Keratinocyte (primary cell): ENCODE data around the gene TMEM191C. TPM values are rescaled to one million over a fixed set of nuclear protein-coding genes. Genes with fewer than 3 reads are reported as not detected.
"Not testable (repeated sequence)": the region's sequence is repeated elsewhere in the genome, so short reads cannot be mapped to it uniquely, and the experiment has no call there.

ENCODE experiments used
- DNase-seq: peaks from one replicate; pipeline ENCODE4 v3.0.0-alpha.2; 2011; ENCODE audit warnings: low read depth, missing footprints, low spot score
- FAIRE-seq: peaks from 2 replicates; lab custom pipeline; 2011; peaks lifted over from hg19 to GRCh38; lab: Jason Lieb, UNC
- H2AFZ ChIP-seq: 2 replicates; pipeline ENCODE4 v1.6.0; 2012; ENCODE audit warnings: low read length, control low read depth, inconsistent platforms; ENCODE audit not compliant: control insufficient read depth
- H3K27ac ChIP-seq: 2 replicates; pipeline ENCODE4 v1.5.1; 2011; ENCODE audit warnings: low read length; ENCODE audit not compliant: control insufficient read depth, insufficient read depth
- H3K27me3 ChIP-seq: 3 replicates; pipeline ENCODE4 v1.6.0; 2011; ENCODE audit warnings: low read length; ENCODE audit not compliant: control insufficient read depth, insufficient read depth; ENCODE audit errors: extremely low read depth
- H3K36me3 ChIP-seq, 2 experiments: 2 replicates in 1 of 2; 3 replicates in 1 of 2; pipeline ENCODE4 v1.5.1; 2011; ENCODE audit warnings: low read length in 2 of 2, mild to moderate bottlenecking in 1 of 2; ENCODE audit not compliant: control insufficient read depth in 2 of 2, insufficient read depth in 2 of 2; ENCODE audit errors: extremely low read depth in 1 of 2
- H3K4me1 ChIP-seq: 3 replicates; pipeline ENCODE4 v1.5.1; 2011; ENCODE audit warnings: low read length; ENCODE audit not compliant: control insufficient read depth, insufficient read depth; ENCODE audit errors: extremely low read depth
- H3K4me2 ChIP-seq: 3 replicates; pipeline ENCODE4 v1.6.0; 2011; ENCODE audit warnings: low read depth, low read length; ENCODE audit not compliant: control insufficient read depth, insufficient read depth; ENCODE audit errors: extremely low read depth
- H3K4me3 ChIP-seq, 3 experiments: fragments of 200-600 bp in 1 of 3; sonication (generic) in 1 of 3; 2 replicates in 2 of 3; 3 replicates in 1 of 3; pipeline ENCODE4 v1.5.1; 2011 to 2016; ENCODE audit warnings: low read length in 3 of 3, mild to moderate bottlenecking in 3 of 3, control low read depth in 2 of 3, inconsistent platforms in 1 of 3, low read depth in 1 of 3, mixed read lengths in 1 of 3, mixed run types in 1 of 3, moderate library complexity in 1 of 3; ENCODE audit not compliant: control insufficient read depth in 2 of 3, insufficient read depth in 2 of 3; ENCODE audit errors: extremely low read depth in 1 of 3
- H3K79me2 ChIP-seq: 2 replicates; pipeline ENCODE4 v1.6.0; 2012; ENCODE audit warnings: low read length; ENCODE audit not compliant: control insufficient read depth, insufficient read depth
- H3K9ac ChIP-seq: 3 replicates; pipeline ENCODE4 v1.6.0; 2011; ENCODE audit warnings: low read length; ENCODE audit not compliant: control insufficient read depth, insufficient read depth; ENCODE audit errors: extremely low read depth
- H3K9me1 ChIP-seq: 3 replicates; pipeline ENCODE4 v1.6.0; 2011; ENCODE audit warnings: low read length; ENCODE audit not compliant: control insufficient read depth, insufficient read depth; ENCODE audit errors: extremely low read depth
- H3K9me3 ChIP-seq: 2 replicates; pipeline ENCODE4 v1.5.1; 2012; ENCODE audit warnings: low read depth, low read length; ENCODE audit not compliant: control insufficient read depth
- H4K20me1 ChIP-seq: 3 replicates; pipeline ENCODE4 v1.6.0; 2011; ENCODE audit warnings: low read length; ENCODE audit not compliant: control insufficient read depth, insufficient read depth; ENCODE audit errors: extremely low read depth
- EZH2 ChIP-seq: IDR thresholded peaks from one replicate; pipeline ENCODE4 v1.6.1; 2012; ENCODE audit warnings: inconsistent platforms, mild to moderate bottlenecking, low read length, moderate library complexity
- dilution Hi-C: fragments of 300-500 bp; cut with MboI; formaldehyde crosslinking; loops from one replicate; pipeline ENCODE4 v1.7.0; 2020; ENCODE audit warnings: low sequenced_read_pairs; ENCODE audit not compliant: extremely low pct_ligation_motif_present
- polyA plus RNA-seq, 5 experiments: library from polyadenylated mRNA; depleted of rRNA in 3 of 5; stranded (reverse) in 3 of 5; stranded (forward) in 1 of 5; unstranded in 1 of 5; fragments of >200 nt; gene quantifications; 1 replicate in 1 of 5; 2 replicates in 3 of 5; 3 replicates in 1 of 5; pipeline versions ENCODE4 v1.2.1 to v1.2.3, GENCODE V29; 2011 to 2012; ENCODE audit warnings: missing spikeins in 2 of 5, low read depth in 1 of 5, low replicate concordance in 1 of 5
- TF ChIP-seq, protein P1 (sequence below), 3 experiments: IDR thresholded peaks in 1 of 3; conservative IDR thresholded peaks in 1 of 3; optimal IDR thresholded peaks in 1 of 3; 2 replicates in 2 of 3; 3 replicates in 1 of 3; pipeline versions ENCODE3 to v1.5.1; 2011; ENCODE audit warnings: low read length in 3 of 3, mild to moderate bottlenecking in 3 of 3, moderate library complexity in 2 of 3, control low read depth in 1 of 3, inconsistent platforms in 1 of 3; ENCODE audit not compliant: insufficient read depth in 2 of 3; ENCODE audit errors: extremely low read depth in 1 of 3

Gene TMEM191C
- polyA plus RNA-seq, 1 donor (not counting 4 experiments of a cell fraction or from before 2014, with no cell fraction given) = 0.31 TPM

DNA sequence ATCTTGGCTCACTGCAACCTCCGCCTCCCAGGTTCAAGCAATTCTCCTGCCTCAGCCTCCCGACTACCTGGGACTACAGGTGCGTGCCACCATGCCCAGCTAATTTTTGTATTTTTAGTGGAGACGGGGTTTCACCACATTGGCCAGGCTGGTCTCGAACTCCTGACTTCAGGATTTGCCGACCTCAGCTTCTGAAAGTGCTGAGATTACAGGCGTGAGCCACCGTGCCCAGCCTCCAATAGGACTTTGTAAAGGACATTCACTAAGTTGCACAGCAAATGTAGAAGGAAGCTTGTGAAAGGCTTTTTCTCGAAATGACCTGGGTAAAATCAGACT, 12.2 kb upstream of the TMEM191C start:
- H3K4me1 ChIP-seq, H3K27ac ChIP-seq, dilution Hi-C loops, H4K20me1 ChIP-seq, H3K4me2 ChIP-seq, H3K9ac ChIP-seq, H3K4me3 ChIP-seq, H3K79me2 ChIP-seq, H3K36me3 ChIP-seq, H2AFZ ChIP-seq, FAIRE-seq, DNase-seq, H3K9me3 ChIP-seq, H3K27me3 ChIP-seq, H3K9me1 ChIP-seq: not testable (repeated sequence)

DNA sequence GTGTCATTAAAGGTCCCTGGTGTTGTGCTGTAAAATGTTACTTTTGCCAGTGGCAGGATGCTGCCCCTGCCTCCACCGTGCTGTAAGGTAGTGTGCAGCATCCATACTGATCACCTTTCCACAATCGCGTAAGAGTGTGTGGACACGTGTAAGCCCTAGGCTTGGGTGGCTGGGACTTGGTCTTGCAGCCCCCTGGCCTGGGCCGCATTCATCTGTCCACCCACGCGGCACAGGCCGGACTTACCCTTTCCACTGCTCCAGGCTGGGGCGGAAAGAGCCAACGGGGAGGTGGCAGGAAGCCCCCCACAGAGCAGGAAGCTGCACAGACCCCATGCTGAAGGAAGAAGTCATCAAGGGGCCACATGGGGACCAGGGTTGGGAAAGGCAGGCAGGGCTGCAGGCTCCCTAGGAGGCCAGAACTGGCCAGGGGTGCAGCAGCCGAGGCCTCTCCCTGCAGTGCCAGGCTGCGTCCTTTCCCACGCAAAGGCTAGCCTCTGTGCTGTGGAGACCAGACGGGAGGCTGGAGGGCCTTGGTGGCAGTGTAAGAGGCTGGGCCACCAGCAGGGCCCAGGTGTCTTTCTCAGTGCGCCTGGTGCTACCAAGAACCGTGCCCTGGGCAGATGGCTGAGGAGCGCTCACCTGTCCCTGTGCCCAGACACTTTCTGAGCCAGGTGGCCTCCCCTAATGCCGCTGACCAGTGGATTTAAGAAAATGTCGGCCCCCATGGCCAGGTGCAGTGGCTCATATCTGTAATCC, 11.7 kb upstream of the TMEM191C start:
- Histone ChIP-seq H3K4me2 (no peak overlapping the region), H3K36me3 (no peaks in the 10 kb centered on the region), H3K4me1 (no peaks in the 10 kb centered on the region), H3K4me3 (no peak overlapping the region), H2AFZ (no peak overlapping the region), H3K9me1 (no peaks in the 10 kb centered on the region), H3K9ac (no peak overlapping the region), H3K79me2 (no peaks in the 10 kb centered on the region), H3K27ac (no peak overlapping the region), H3K9me3 (no peaks in the 10 kb centered on the region), H4K20me1 (no peaks in the 10 kb centered on the region), H3K27me3 (no peaks in the 10 kb centered on the region)
- dilution Hi-C loops = no loop called here
- TF ChIP-seq, protein P1, sequence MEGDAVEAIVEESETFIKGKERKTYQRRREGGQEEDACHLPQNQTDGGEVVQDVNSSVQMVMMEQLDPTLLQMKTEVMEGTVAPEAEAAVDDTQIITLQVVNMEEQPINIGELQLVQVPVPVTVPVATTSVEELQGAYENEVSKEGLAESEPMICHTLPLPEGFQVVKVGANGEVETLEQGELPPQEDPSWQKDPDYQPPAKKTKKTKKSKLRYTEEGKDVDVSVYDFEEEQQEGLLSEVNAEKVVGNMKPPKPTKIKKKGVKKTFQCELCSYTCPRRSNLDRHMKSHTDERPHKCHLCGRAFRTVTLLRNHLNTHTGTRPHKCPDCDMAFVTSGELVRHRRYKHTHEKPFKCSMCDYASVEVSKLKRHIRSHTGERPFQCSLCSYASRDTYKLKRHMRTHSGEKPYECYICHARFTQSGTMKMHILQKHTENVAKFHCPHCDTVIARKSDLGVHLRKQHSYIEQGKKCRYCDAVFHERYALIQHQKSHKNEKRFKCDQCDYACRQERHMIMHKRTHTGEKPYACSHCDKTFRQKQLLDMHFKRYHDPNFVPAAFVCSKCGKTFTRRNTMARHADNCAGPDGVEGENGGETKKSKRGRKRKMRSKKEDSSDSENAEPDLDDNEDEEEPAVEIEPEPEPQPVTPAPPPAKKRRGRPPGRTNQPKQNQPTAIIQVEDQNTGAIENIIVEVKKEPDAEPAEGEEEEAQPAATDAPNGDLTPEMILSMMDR (optimal IDR thresholded peaks at IDR 0.05 in 1 of 3, IDR thresholded peaks at IDR 0.05 in 1 of 3, conservative IDR thresholded peaks at IDR 0.05 in 1 of 3; ENCODE audit: extremely low read depth in 1 of 3, insufficient read depth in 2 of 3, low read length in 3 of 3) = no peak
- TF ChIP-seq EZH2 = no peak
- FAIRE-seq (no peak), DNase-seq (no peak)
